Esophagus squamous epithelium (tissue), 5 donors: Measurements from ENCODE around the gene AASDHPPT. TPM values are rescaled to one million over a fixed set of nuclear protein-coding genes. Genes with fewer than 3 reads are reported as not detected.
"Not testable (repeated sequence)": the region's sequence is repeated elsewhere in the genome, so short reads cannot be mapped to it uniquely, and the experiment has no call there.

Experiments used
- DNase-seq: peaks from one replicate; lab custom pipeline; 2025; lab: John Stamatoyannopoulos, UW
- H3K27ac ChIP-seq, 4 donors: fragments of 200-600 bp; sonication (generic); one replicate each; pipeline ENCODE4 v1.5.1; 2016 to 2019; ENCODE audit warnings: mild to moderate bottlenecking in 1 of 4
- H3K27me3 ChIP-seq, 4 donors: fragments of 200-600 bp; sonication (generic); 1 replicate in 3 of 4; 2 replicates in 1 of 4; pipeline versions ENCODE4 v1.5.1 to v1.6.0; 2017 to 2021; ENCODE audit warnings: antibody characterized with exemption in 1 of 4
- H3K36me3 ChIP-seq, 3 donors: fragments of 200-600 bp; sonication (generic); one replicate each; pipeline ENCODE4 v1.5.1; 2016 to 2019
- H3K4me1 ChIP-seq, 3 donors: fragments of 200-600 bp; sonication (generic); one replicate each; pipeline ENCODE4 v1.5.1; 2017 to 2019
- H3K4me3 ChIP-seq, 4 donors: fragments of 200-600 bp; sonication (generic); 1 replicate in 3 of 4; 2 replicates in 1 of 4; pipeline ENCODE4 v1.5.1; 2016 to 2019; ENCODE audit warnings: mild to moderate bottlenecking in 2 of 4, moderate library complexity in 1 of 4
- H3K9me3 ChIP-seq, 3 donors: fragments of 200-600 bp; sonication (generic); one replicate each; pipeline ENCODE4 v1.5.1; 2016 to 2019
- POLR2A ChIP-seq, 4 donors: fragments of 450-650 bp; IDR thresholded peaks; one replicate each; pipeline ENCODE4 v1.6.1; 2017; ENCODE audit warnings: antibody characterized with exemption in 4 of 4, mild to moderate bottlenecking in 4 of 4, moderate library complexity in 3 of 4
- WGBS, 2 donors: methylation state at CpG; one replicate each; pipeline ENCODE4 v1.1.5; 2018; 5-methylcytosine and 5-hydroxymethylcytosine counted together
- intact Hi-C: fragments of 100-400 bp; cut with DNase I; formaldehyde crosslinking; loops from one replicate; pipeline ENCODE4 v1.15.0; 2022
- total RNA-seq, 4 donors: library from RNA; depleted of rRNA; stranded (reverse); fragments of >200 nt; gene quantifications; one replicate each; pipeline ENCODE4 v1.1.0, GENCODE V29; 2016
- TF ChIP-seq, protein P1 (sequence below), 6 experiments: fragments of 450-650 bp in 4 of 6; fragments of 200-600 bp in 2 of 6; sonication (generic) in 2 of 6; IDR thresholded peaks; one replicate each; pipeline ENCODE4 v1.5.1; 2016 to 2019; ENCODE audit warnings: antibody characterized with exemption in 6 of 6, mild to moderate bottlenecking in 4 of 6, moderate library complexity in 4 of 6
- donor health status: DM: yes; HTN: yes; CAD: no.

AASDHPPT gene
- total RNA-seq, 4 donors from 2014 or later = 21.7 to 41.6 (median 33.1) TPM

DNA sequence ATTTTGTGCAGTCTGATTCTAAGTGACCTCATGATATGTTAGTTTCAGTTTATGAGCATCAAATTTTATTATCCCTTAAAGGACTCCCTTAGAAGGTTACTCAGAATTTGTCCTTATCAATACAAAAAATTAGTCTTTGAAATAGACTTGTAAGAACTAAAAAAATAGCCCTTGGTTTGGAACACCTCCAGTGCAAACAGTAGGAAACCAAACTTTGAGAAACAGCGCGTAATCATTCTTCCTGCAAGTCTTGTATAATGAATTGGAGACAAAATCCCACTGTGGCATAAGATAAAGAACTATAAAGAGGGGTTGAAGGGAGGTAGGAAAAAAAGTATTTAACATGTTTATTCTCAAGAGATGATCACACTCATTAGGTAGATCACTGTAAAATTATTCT lies 44.6 kb upstream of the AASDHPPT start:
- Histone ChIP-seq H3K27ac (no peak overlapping the region), H3K4me1 (no peaks in the 10 kb centered on the region), H3K27me3 (peaks cover 0 to 8% (median 0%) of the 10 kb centered on the region in 4 donors), H3K9me3 (no peaks in the 10 kb centered on the region), H3K36me3 (no peaks in the 10 kb centered on the region), H3K4me3 (no peak overlapping the region)
- TF ChIP-seq POLR2A (IDR thresholded peaks at IDR 0.05) = no peak
- TF ChIP-seq, protein P1, sequence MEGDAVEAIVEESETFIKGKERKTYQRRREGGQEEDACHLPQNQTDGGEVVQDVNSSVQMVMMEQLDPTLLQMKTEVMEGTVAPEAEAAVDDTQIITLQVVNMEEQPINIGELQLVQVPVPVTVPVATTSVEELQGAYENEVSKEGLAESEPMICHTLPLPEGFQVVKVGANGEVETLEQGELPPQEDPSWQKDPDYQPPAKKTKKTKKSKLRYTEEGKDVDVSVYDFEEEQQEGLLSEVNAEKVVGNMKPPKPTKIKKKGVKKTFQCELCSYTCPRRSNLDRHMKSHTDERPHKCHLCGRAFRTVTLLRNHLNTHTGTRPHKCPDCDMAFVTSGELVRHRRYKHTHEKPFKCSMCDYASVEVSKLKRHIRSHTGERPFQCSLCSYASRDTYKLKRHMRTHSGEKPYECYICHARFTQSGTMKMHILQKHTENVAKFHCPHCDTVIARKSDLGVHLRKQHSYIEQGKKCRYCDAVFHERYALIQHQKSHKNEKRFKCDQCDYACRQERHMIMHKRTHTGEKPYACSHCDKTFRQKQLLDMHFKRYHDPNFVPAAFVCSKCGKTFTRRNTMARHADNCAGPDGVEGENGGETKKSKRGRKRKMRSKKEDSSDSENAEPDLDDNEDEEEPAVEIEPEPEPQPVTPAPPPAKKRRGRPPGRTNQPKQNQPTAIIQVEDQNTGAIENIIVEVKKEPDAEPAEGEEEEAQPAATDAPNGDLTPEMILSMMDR (IDR thresholded peaks at IDR 0.05) = no peak
- DNase-seq = no peak
- intact Hi-C loops = no loop called here
- 58 to 80% methylated on average over 2 of the region's 2 CpGs for WGBS, 2 donors

DNA sequence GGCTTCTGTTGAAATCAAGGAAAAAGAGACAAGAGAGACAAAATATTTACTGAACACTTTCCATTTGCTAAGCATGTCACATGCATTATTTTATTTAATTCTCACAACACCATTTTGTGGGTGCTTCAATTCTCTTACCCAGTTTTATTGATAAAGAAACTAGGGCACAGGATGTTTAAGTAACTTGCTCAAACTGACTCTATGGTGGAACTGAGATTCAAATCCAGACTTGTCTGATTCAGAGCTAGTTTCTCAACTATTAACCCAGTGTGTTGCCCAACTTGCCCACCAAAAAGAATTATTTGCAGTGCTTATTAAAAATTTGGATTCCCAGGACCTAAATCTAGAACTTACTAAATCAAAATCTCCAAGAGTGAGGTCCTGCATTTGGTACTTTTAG lies 33.9 kb upstream of the AASDHPPT start:
- H3K4me1 ChIP-seq = no peaks in the 10 kb centered on the region
- no peaks in the 10 kb centered on the region for H3K27me3 ChIP-seq
- no peak overlapping the region for H3K27ac ChIP-seq
- no peak overlapping the region for H3K4me3 ChIP-seq
- H3K36me3 ChIP-seq = no peaks in the 10 kb centered on the region
- TF ChIP-seq POLR2A (IDR thresholded peaks at IDR 0.05) = no peak
- TF ChIP-seq, protein P1 (IDR thresholded peaks at IDR 0.05) = no peak
- DNase-seq = no peak
- H3K9me3 ChIP-seq = no peaks in the 10 kb centered on the region
- intact Hi-C loops = no loop called here

DNA sequence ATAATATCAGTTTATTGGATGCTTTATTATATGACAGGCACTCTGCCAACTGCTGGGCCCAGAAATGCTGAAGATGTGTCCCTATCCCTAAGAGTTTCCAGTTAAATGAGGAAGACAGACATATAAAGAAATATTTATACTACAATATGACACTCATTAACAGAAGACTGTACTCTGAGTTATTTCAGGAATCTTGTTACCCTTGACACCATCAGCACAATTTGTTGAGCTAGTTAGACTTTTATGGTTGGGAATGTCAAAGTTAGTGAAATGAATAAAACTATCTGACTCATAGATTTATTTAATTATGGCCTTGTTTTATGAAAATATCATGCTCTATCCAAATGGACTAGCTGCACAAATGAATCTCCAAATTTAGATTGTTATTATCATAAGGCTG lies 29.8 kb upstream of the AASDHPPT start:
- Histone ChIP-seq H3K27ac (no peak overlapping the region), H3K27me3 (no peaks in the 10 kb centered on the region), H3K4me3 (no peak overlapping the region), H3K36me3 (no peaks in the 10 kb centered on the region), H3K4me1 (no peaks in the 10 kb centered on the region), H3K9me3 (no peaks in the 10 kb centered on the region)
- DNase-seq = no peak
- no peak for TF ChIP-seq POLR2A (IDR thresholded peaks at IDR 0.05)
- TF ChIP-seq, protein P1 (IDR thresholded peaks at IDR 0.05) = no peak
- intact Hi-C loops = no loop called here

DNA sequence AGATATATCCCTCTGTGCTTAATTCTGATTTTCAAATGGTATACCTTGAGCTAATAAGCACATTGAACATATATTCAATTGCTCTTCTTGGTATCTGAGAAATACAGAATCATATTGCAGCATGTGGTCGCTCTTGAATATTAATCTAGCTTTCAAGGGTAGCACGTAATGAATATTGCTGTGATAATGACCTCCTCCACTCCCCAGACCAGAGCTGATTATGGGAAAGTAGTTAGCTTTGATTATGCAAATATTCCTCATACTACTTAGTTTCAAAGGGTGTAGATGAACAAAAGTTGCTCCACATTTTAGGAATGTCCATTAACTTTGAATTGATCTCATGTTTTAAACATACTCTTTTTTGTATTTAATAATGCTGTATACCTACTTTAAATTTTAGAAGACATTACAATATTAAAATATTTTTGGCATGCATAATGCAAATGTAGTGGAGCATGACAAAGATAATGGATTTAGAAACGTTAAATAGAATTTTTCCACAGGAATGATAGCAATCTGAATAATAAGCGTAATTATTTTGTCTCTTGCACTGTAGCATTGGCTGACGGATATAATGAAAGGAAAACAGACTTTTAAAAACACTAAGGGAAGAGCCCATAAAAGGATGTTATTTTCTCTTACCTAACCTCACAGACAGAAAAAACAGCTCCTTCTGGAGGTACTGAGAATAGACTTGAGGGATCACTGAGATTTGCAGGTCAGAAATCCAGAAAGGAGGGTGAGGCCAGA lies 27.6 kb upstream of the AASDHPPT start:
- Histone ChIP-seq H3K27ac (no peak overlapping the region), H3K36me3 (no peaks in the 10 kb centered on the region), H3K27me3 (no peaks in the 10 kb centered on the region), H3K4me1 (no peaks in the 10 kb centered on the region), H3K9me3 (no peaks in the 10 kb centered on the region), H3K4me3 (no peak overlapping the region)
- 68 to 77% methylated on average over 5 of the region's 5 CpGs for WGBS, 2 donors
- intact Hi-C loops = no loop called here
- TF ChIP-seq, protein P1 (IDR thresholded peaks at IDR 0.05) = no peak
- TF ChIP-seq POLR2A (IDR thresholded peaks at IDR 0.05) = no peak
- no peak for DNase-seq

DNA sequence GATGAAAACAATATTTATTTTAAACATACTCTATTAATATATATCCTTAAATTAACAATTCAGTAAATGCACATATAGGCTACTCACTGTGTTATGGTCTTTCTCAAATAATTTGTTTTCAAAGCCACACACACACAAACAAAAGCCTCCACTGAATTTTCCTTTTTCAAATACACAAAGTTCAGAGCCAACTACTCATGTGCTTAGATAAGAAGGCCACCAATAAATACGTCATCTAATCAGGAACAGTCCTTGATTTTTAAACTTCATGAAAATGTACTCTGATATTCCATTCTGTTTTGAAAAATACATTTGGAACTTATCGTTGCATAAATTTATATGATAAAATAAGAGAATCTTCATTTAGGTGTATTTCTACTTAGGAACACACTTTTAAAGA lies 26.4 kb upstream of the AASDHPPT start:
- H3K27ac ChIP-seq = no peak overlapping the region
- no peaks in the 10 kb centered on the region for H3K4me1 ChIP-seq
- no peak for DNase-seq
- no peaks in the 10 kb centered on the region for H3K36me3 ChIP-seq
- no peaks in the 10 kb centered on the region for H3K9me3 ChIP-seq
- H3K27me3 ChIP-seq = no peaks in the 10 kb centered on the region
- WGBS, 2 donors = 81 to 86% methylated on average over 2 of the region's 2 CpGs
- no peak overlapping the region for H3K4me3 ChIP-seq
- TF ChIP-seq, protein P1 (IDR thresholded peaks at IDR 0.05) = no peak
- no peak for TF ChIP-seq POLR2A (IDR thresholded peaks at IDR 0.05)
- intact Hi-C loops = no loop called here

DNA sequence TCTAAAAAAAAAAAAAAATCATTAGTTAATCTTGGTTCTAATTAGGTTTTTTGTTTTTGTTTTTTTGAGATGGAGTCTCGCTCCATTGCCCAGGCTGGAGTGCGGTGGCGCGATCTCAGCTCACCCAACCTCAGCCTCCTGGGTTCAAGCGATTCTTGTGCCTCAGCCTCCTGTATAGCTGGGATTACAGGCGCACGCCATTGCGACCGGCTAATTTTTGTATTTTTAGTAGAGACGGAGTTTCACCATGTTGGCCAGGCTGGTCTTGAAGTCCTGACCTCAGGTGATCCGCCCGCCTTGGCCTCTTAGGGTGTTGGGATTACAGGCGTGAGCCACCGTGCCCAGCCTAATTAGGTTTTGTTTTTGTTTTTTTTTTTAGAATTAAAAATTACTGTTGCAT lies 19.1 kb upstream of the AASDHPPT start:
- H3K4me3 ChIP-seq, DNase-seq: not testable (repeated sequence)

More for the DNA sequence above, 19.1 kb upstream of the AASDHPPT start:
- 96% methylated on average over 14 of the region's 14 CpGs for WGBS, 2 donors
- H3K4me1 ChIP-seq, intact Hi-C loops, H3K9me3 ChIP-seq, H3K27me3 ChIP-seq, H3K27ac ChIP-seq: not testable (repeated sequence)
- peaks cover 0 to 19% (median 0%) of the 10 kb centered on the region in 3 donors for H3K36me3 ChIP-seq
